K562 (cell line): ENCODE results near the gene GPS2. TPM values are rescaled to one million over a fixed set of nuclear protein-coding genes. Genes with fewer than 3 reads are reported as not detected.

ENCODE experiments used
- CREB3L1 ChIP-seq: fragments of 450-650 bp; IDR thresholded peaks from 2 replicates; pipeline ENCODE4 v1.6.1; 2014; ENCODE audit warnings: low read depth, mild to moderate bottlenecking, moderate library complexity, borderline replicate concordance
- CTCFL ChIP-seq: IDR thresholded peaks from 2 replicates; pipeline ENCODE4 v1.6.1; 2011; ENCODE audit warnings: borderline replicate concordance, low read depth, mild to moderate bottlenecking, moderate library complexity, low read length; ENCODE audit not compliant: insufficient read depth, poor library complexity, severe bottlenecking
- DMBX1 ChIP-seq: fragments of 250-450 bp; sonication (Bioruptor Pico); IDR thresholded peaks from 2 replicates; pipeline ENCODE4 v1.8.0; 2022; ENCODE audit warnings: inconsistent platforms, mild to moderate bottlenecking, moderate library complexity, borderline replicate concordance
- SIX5 ChIP-seq, 2 experiments: IDR thresholded peaks; 2 replicates each; pipeline ENCODE4 v1.6.1; 2011; ENCODE audit warnings: low read length in 2 of 2, borderline replicate concordance in 1 of 2, low read depth in 1 of 2, mild to moderate bottlenecking in 1 of 2, moderate library complexity in 1 of 2; ENCODE audit not compliant: insufficient read depth in 1 of 2
- TCFL5 ChIP-seq: fragments of 250-450 bp; sonication (Bioruptor Pico); conservative IDR thresholded peaks from 2 replicates; pipeline ENCODE4 v1.6.1; 2021; ENCODE audit warnings: mild to moderate bottlenecking, moderate library complexity, matching md5 sums
- polyA plus RNA-seq, 8 experiments: library from polyadenylated mRNA; depleted of rRNA in 4 of 8; stranded (reverse) in 5 of 8; unstranded in 3 of 8; fragments of >200 nt; fragmentation: Nextera tagmentation in 2 of 8; fragmentation: Illumina TruSeq in 1 of 8; extraction: Ambion mirVana in 2 of 8; extraction: Trizol in 1 of 8; gene quantifications; 2 replicates each; pipeline versions ENCODE4 v1.2.1 to v1.2.3, GENCODE V29; 2011 to 2014; ENCODE audit warnings: inconsistent platforms in 1 of 8, missing spikeins in 1 of 8
- total RNA-seq, 7 experiments: library from RNA; depleted of rRNA in 6 of 7; stranded (reverse); fragments of >200 nt in 6 of 7; fragmentation: Illumina TruSeq in 2 of 7; extraction: Trizol in 2 of 7; gene quantifications; 2 replicates each; pipeline versions ENCODE4 v1.2.1 to v1.2.3, GENCODE V29; 2011 to 2021; ENCODE audit warnings: low replicate concordance in 1 of 7

GPS2 gene
- total and polyA plus RNA-seq, 9 of the 15 experiments (the other 6 are each of a cell fraction or from before 2014, with no cell fraction given), result 18.3 to 75.7 (median 37.0) TPM

DNA sequence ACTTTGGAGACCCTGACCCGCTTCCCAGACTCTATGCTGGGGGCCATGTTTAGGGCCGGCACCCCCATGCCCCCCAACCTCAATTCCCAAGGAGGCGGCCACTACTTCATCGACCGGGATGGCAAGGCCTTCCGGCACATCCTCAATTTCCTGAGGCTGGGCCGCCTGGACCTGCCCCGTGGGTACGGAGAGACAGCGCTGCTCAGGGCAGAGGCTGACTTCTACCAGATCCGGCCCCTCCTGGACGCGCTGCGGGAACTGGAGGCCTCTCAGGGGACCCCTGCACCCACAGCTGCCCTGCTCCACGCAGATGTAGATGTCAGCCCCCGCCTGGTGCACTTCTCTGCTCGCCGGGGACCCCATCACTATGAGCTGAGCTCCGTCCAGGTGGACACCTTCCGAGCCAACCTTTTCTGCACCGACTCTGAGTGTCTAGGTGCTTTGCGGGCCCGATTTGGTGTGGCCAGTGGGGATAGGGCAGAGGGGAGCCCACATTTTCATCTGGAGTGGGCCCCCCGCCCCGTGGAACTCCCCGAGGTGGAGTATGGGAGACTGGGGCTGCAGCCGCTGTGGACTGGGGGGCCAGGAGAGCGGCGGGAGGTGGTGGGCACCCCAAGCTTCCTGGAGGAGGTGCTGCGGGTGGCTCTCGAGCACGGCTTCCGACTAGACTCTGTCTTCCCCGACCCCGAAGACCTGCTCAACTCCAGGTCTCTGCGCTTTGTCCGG, 37.9 kb upstream of the GPS2 start (continued):
- TF ChIP-seq CTCFL (no peak), SIX5 (IDR thresholded peaks at IDR 0.05; ENCODE audit: borderline replicate concordance in 1 of 2, insufficient read depth in 1 of 2, low read depth in 1 of 2, low read length in 2 of 2) (no peak), CREB3L1 (no peak), DMBX1 (no peak), TCFL5 (CRISPR knock-in tag) (no peak)
